Spleen (tissue), 11 donors: ENCODE data around the gene HPS3. TPM values are rescaled to one million over a fixed set of nuclear protein-coding genes. Genes with fewer than 3 reads are reported as not detected.
"Not testable (repeated sequence)": the region's sequence is repeated elsewhere in the genome, so short reads cannot be mapped to it uniquely, and the experiment has no call there.

Source experiments
- DNase-seq: peaks from one replicate; pipeline ENCODE4 v3.0.0-alpha.2; 2020
- H3K27ac ChIP-seq, 8 donors: fragments of 200-600 bp; sonication (generic) in 7 of 8; 1 replicate in 4 of 8; 2 replicates in 4 of 8; pipeline versions ENCODE4 v1.5.0 to v1.8.0; 2016 to 2021; ENCODE audit warnings: inconsistent platforms in 4 of 8, mild to moderate bottlenecking in 4 of 8, moderate library complexity in 1 of 8
- H3K27me3 ChIP-seq, 7 donors: fragments of 200-600 bp; sonication (generic) in 6 of 7; replicated peaks in 1 of 7; 1 replicate in 4 of 7; 2 replicates in 3 of 7; pipeline versions ENCODE4 v1.5.0 to v1.8.0; 2016 to 2021; ENCODE audit warnings: inconsistent platforms in 3 of 7, mild to moderate bottlenecking in 1 of 7
- H3K36me3 ChIP-seq, 6 donors: fragments of 200-600 bp; sonication (generic) in 5 of 6; 1 replicate in 4 of 6; 2 replicates in 2 of 6; pipeline versions ENCODE4 v1.5.0 to v1.8.0; 2016 to 2021; ENCODE audit warnings: inconsistent platforms in 2 of 6
- H3K4me1 ChIP-seq, 6 donors: fragments of 200-600 bp; sonication (generic) in 5 of 6; 1 replicate in 3 of 6; 2 replicates in 3 of 6; pipeline versions ENCODE4 v1.5.0 to v1.8.0; 2016 to 2021; ENCODE audit warnings: inconsistent platforms in 3 of 6
- H3K4me3 ChIP-seq, 8 donors: fragments of 200-600 bp; sonication (generic) in 7 of 8; 1 replicate in 4 of 8; 2 replicates in 4 of 8; pipeline versions ENCODE4 v1.5.0 to v1.8.0; 2016 to 2021; ENCODE audit warnings: inconsistent platforms in 4 of 8, mild to moderate bottlenecking in 4 of 8, moderate library complexity in 2 of 8
- H3K9me3 ChIP-seq, 8 donors: fragments of 200-600 bp; sonication (generic) in 7 of 8; 1 replicate in 4 of 8; 2 replicates in 4 of 8; pipeline versions ENCODE4 v1.5.0 to v1.8.0; 2016 to 2021; ENCODE audit warnings: inconsistent platforms in 4 of 8
- POLR2A ChIP-seq, 3 donors: fragments of 450-650 bp; IDR thresholded peaks; one replicate each; pipeline ENCODE4 v1.5.1; 2017; ENCODE audit warnings: antibody characterized with exemption in 3 of 3, mild to moderate bottlenecking in 1 of 3
- POLR2AphosphoS5 ChIP-seq, 3 donors: sonication (generic); formaldehyde crosslinking; IDR thresholded peaks; one replicate each; pipeline ENCODE4 v1.5.1; 2017; ENCODE audit warnings: antibody characterized with exemption in 3 of 3
- WGBS, 5 donors: extraction: QIAGEN DNeasy Blood & Tissue Kit in 3 of 5; methylation state at CpG; one replicate each; pipeline versions ENCODE4 v1.1.5 to v1.1.7; 2013 to 2018; 5-methylcytosine and 5-hydroxymethylcytosine counted together
- intact Hi-C: fragments of 100-400 bp; cut with DNase I; formaldehyde crosslinking; loops from one replicate; pipeline ENCODE4 v1.15.0; 2023; ENCODE audit warnings: low total_unique reads
- polyA plus RNA-seq, 3 donors: library from polyadenylated mRNA; stranded (reverse); fragments of 200-250 nt; gene quantifications; one replicate each; pipeline ENCODE4 v1.2.1, GENCODE V29; 2013
- total RNA-seq, 7 donors: library from RNA; depleted of rRNA in 3 of 7; stranded (reverse); fragments of >200 nt in 3 of 7; fragmentation: NEBNext Ultra II Directional in 4 of 7; extraction: Animal tissue kit (Norgen Biotek cat#: 25700) in 4 of 7; gene quantifications; one replicate each; pipeline versions ENCODE4 v1.1.0 to v1.2.1, GENCODE V29; 2016 to 2021
- TF ChIP-seq, protein P1 (sequence below), 11 experiments: fragments of 200-600 bp in 7 of 11; fragments of 450-650 bp in 4 of 11; sonication (generic) in 4 of 11; IDR thresholded peaks in 8 of 11; conservative IDR thresholded peaks in 3 of 11; 1 replicate in 7 of 11; 2 replicates in 4 of 11; pipeline versions ENCODE4 v1.4.0 to v1.8.0; 2016 to 2021; ENCODE audit warnings: antibody characterized with exemption in 11 of 11, inconsistent platforms in 4 of 11, mild to moderate bottlenecking in 1 of 11
- donor health status: healthy with polysubstance abuse.
- donor health status: DM: no; HTN: no; CAD: no; lungs with moderate emphysema.
- donor health status: DM: no; HTN: no; CAD: no.
- donor health status: Bipolar disorder and iron deficiency.
- donor health status: healthy.
- donor health status: DM: no; HTN: no; CAD: no.
- donor health status: DM: yes; HTN: yes; CAD: no.

Gene HPS3
- total and polyA plus RNA-seq, 10 donors: 16.2 to 59.7 (median 40.6) TPM

DNA sequence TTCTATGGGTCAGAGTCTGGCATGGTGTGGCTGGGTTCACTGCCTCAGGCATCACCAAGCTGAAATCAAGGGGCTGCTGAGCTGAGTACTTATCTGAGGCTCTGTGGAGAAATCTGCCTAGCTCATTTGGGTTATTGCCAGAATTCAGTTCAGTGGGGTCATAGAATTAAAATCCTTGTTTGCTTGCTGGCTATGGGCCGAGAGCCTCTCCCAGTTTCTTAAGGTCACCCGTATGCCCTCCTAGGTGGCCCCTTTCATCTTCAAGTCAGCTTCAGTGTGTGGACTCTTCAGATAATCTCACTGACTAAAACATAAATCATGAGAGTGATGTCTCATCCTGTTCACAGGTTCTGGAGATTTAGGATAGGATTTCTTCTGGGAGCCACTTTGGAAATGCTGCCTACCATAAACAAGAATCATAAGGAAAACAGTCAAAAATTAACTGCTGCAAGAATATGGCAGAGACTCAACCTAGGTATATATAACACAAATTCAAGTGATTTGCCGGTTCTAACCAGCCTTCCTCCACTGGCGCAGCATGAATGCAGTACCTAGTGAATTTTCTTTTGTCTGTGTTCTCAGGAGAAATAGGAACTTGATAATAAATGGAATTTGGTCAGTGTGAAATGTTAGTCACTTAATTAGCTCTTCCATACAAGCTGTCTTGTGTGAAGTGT, 86.9 kb downstream of the HPS3 start:
- 79 to 90% (median 87%) methylated on average over 4 of the region's 4 CpGs for WGBS, 5 donors
- Histone ChIP-seq H3K27ac (peak overlapping the region in 7 of 8 donors; percentile 16 to 59 (median 42)), H3K27me3 (no peaks in the 10 kb centered on the region), H3K4me1 (peaks cover 0 to 7% (median 0%) of the 10 kb centered on the region in 6 donors), H3K36me3 (no peaks in the 10 kb centered on the region), H3K4me3 (no peak overlapping the region), H3K9me3 (no peaks in the 10 kb centered on the region)
- intact Hi-C loops: no loop called here
- TF ChIP-seq, protein P1, sequence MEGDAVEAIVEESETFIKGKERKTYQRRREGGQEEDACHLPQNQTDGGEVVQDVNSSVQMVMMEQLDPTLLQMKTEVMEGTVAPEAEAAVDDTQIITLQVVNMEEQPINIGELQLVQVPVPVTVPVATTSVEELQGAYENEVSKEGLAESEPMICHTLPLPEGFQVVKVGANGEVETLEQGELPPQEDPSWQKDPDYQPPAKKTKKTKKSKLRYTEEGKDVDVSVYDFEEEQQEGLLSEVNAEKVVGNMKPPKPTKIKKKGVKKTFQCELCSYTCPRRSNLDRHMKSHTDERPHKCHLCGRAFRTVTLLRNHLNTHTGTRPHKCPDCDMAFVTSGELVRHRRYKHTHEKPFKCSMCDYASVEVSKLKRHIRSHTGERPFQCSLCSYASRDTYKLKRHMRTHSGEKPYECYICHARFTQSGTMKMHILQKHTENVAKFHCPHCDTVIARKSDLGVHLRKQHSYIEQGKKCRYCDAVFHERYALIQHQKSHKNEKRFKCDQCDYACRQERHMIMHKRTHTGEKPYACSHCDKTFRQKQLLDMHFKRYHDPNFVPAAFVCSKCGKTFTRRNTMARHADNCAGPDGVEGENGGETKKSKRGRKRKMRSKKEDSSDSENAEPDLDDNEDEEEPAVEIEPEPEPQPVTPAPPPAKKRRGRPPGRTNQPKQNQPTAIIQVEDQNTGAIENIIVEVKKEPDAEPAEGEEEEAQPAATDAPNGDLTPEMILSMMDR (IDR thresholded peaks at IDR 0.05 in 8 of 11, conservative IDR thresholded peaks at IDR 0.05 in 3 of 11): no peak
- TF ChIP-seq POLR2AphosphoS5 (IDR thresholded peaks at IDR 0.05) (no peak), POLR2A (IDR thresholded peaks at IDR 0.05) (no peak)
- DNase-seq: no peak

DNA sequence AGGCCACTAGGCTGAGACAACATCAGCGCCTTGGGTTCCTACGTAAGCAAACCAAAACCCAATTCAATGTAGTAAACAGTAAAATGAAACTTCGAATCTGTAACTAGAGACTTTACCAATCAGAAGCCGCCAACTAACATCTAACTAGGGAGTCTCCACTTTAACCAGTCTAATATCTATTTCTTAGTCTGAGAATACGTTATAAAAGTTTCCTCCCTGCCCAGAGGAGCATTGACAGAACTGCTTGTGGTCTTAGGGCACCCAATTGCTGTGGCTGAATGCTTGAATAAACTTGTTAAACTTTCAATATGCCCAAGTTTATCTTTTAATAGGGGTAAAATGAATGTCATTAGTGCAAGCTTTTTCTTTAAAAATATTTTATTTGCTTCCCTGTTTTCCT, 87.9 kb downstream of the HPS3 start:
- peaks cover 0 to 7% (median 0%) of the 10 kb centered on the region in 6 donors for H3K4me1 ChIP-seq
- TF ChIP-seq POLR2A (IDR thresholded peaks at IDR 0.05) (no peak), POLR2AphosphoS5 (IDR thresholded peaks at IDR 0.05) (no peak)
- TF ChIP-seq, protein P1 (IDR thresholded peaks at IDR 0.05 in 8 of 11, conservative IDR thresholded peaks at IDR 0.05 in 3 of 11): no peak
- no peaks in the 10 kb centered on the region for H3K9me3 ChIP-seq
- H3K27me3 ChIP-seq: no peaks in the 10 kb centered on the region
- no peak for DNase-seq
- H3K4me3 ChIP-seq: no peak overlapping the region
- intact Hi-C loops: no loop called here
- H3K36me3 ChIP-seq: no peaks in the 10 kb centered on the region
- H3K27ac ChIP-seq: peak overlapping the region in 4 of 8 donors; percentile 34 to 59 (median 50)
- 79 to 92% (median 87%) methylated on average over 5 of the region's 5 CpGs for WGBS, 5 donors

DNA sequence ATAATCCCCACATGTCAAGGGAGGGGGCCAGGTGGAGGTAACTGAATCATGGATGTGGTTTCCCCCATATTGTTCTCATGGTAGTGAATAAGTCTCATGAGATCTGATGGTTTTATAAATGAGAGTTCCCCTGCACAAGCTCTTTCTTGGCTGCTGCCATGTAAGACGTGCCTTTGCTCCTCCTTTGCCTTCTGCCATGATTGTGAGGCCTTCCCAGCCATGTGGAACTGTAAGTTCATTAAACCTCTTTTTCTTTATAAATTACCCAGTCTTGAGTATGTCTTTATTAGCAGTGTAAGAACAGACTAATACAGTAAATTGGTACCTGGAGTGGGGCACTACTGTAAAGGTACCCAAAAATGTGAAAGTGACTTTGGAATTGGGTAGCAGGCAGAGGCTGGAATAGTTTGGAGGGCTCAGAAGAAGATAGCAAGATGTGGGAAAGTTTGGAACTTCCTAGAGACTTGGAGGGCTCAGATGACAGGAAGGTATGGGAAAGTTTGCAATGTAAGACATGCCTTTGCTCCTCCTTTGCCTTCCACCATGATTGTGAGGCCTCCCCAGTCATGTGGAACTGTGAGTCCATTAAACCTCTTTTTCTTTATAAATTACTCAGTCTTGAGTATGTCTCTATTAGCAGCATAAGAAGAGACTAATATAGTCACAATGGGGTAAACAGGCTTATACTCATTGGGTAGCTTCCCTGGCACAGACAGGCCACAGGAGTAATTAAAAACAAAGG, 90.1 kb downstream of the HPS3 start:
- intact Hi-C loops: not testable (repeated sequence)

DNA sequence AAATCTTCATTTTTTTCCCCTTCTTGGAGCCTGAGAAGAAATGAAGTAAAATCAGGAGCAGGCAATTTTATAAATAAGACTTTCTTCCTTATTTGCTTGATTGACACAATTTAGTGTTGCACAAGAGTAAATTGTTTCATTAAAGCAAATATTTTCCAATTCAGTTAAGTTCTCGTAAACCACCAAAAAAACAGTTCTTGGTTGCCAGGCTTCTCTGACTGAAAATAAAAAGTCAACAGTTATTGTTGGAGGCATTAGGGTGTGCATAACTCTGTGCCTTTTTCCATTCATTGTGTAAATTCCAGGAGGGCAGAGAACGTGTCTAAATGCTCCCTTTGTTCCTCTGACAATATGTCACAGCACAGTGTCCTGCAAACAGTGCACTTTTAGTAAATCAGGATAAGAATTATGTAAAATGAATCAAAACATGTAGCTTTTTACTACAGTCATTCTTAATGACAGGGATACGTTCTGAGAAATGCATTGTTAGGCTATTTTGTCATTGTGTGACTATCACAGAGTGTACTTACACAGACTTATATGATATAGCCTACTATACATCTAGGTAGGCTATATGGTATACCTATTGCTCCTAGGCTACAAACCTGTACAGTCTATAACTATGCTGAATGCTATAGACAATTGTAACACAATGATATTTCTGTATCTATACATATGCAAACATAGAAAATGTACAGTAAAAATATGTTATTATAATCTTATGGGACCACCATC, 92.5 kb downstream of the HPS3 start, which contains the start of gene CP:
Gene CP (minus strand): TSS at position 47 of the 735 bp plus-strand sequence. CDS start 37 bp downstream, at position 10.
- intact Hi-C loops: no loop called here
- H3K36me3 ChIP-seq: no peaks in the 10 kb centered on the region
- H3K27me3 ChIP-seq: no peaks in the 10 kb centered on the region
- WGBS, 5 donors: 61 to 78% (median 65%) methylated on average over 3 of the region's 3 CpGs
- H3K4me1 ChIP-seq: peaks cover 0 to 32% (median 20%) of the 10 kb centered on the region in 6 donors
- no peak for DNase-seq
- H3K4me3 ChIP-seq: peak within 1 kb of the TSS in 6 of 8 donors; percentile 6 to 45 (median 12)
- TF ChIP-seq POLR2AphosphoS5 (IDR thresholded peaks at IDR 0.05) (no peak), POLR2A (IDR thresholded peaks at IDR 0.05) (no peak)
- TF ChIP-seq, protein P1 (IDR thresholded peaks at IDR 0.05 in 8 of 11, conservative IDR thresholded peaks at IDR 0.05 in 3 of 11): no peak
- peak within 1 kb of the TSS in 7 of 8 donors; percentile 9 to 56 (median 37) for H3K27ac ChIP-seq
- no peaks in the 10 kb centered on the region for H3K9me3 ChIP-seq

More for the DNA sequence above, 90.1 kb downstream of the HPS3 start:
- Histone ChIP-seq H3K4me1 (peaks cover 0 to 19% (median 11%) of the 10 kb centered on the region in 6 donors), H3K4me3 (peak overlapping the region in 2 of 8 donors; percentile 26 to 45), H3K27ac (peak overlapping the region in 4 of 8 donors; percentile 12 to 56 (median 27))
- not testable (repeated sequence) for H3K36me3 ChIP-seq, H3K27me3 ChIP-seq, DNase-seq, H3K9me3 ChIP-seq
- WGBS, 5 donors: 87 to 96% (median 93%) methylated on average over 1 of the region's 1 CpG
